CD4-positive, alpha-beta T cell (primary cell): ENCODE data around the gene LPCAT3. TPM values are rescaled to one million over a fixed set of nuclear protein-coding genes. Genes with fewer than 3 reads are reported as not detected.

Source experiments
- ATAC-seq: fragments of 200-7000 bp; cut with Tn5 transposase; one replicate; pipeline ENCODE4 v1.10.0; 2022; ENCODE audit warnings: mild to moderate bottlenecking; ENCODE audit not compliant: poor library complexity
- CTCF ChIA-PET: fragments of 350-600 bp; sonication (Branson Sonifier 250); formaldehyde crosslinking; loops from one replicate; lab custom pipeline; 2021; ENCODE audit warnings: antibody characterized with exemption, inconsistent platforms; lab: Charles Lee
- POLR2A ChIA-PET: fragments of 350-600 bp; sonication (Branson Sonifier 250); formaldehyde crosslinking; loops from one replicate; lab custom pipeline; 2021; ENCODE audit warnings: antibody characterized with exemption, inconsistent platforms; lab: Charles Lee
- DNase-seq, 14 experiments: peaks; one replicate each; pipeline ENCODE4 v3.0.0-alpha.2; 2013 to 2020; ENCODE audit warnings: mixed read lengths in 2 of 14
- H3K27ac ChIP-seq, 2 donors: one replicate each; pipeline versions ENCODE4 v1.5.1 to v1.7.0; 2013; ENCODE audit warnings: low read length in 2 of 2, low read depth in 1 of 2, mild to moderate bottlenecking in 1 of 2
- H3K27me3 ChIP-seq, 2 experiments: 1 replicate in 1 of 2; 2 replicates in 1 of 2; pipeline versions ENCODE4 v1.6.1 to v1.7.0; 2013; ENCODE audit warnings: low read length in 2 of 2, control low read depth in 1 of 2, mild to moderate bottlenecking in 1 of 2, moderate library complexity in 1 of 2; ENCODE audit not compliant: insufficient read depth in 2 of 2, control insufficient read depth in 1 of 2
- H3K36me3 ChIP-seq: one replicate; pipeline ENCODE4 v1.6.1; 2013; ENCODE audit warnings: low read length, control low read depth; ENCODE audit not compliant: insufficient read depth
- H3K4me1 ChIP-seq: one replicate; pipeline ENCODE4 v1.6.1; 2013; ENCODE audit warnings: low read length, control low read depth; ENCODE audit not compliant: insufficient read depth
- H3K4me3 ChIP-seq: one replicate; pipeline ENCODE4 v1.5.1; 2013; ENCODE audit warnings: mild to moderate bottlenecking, low read length, moderate library complexity
- H3K9me3 ChIP-seq, 2 experiments: 1 replicate in 1 of 2; 2 replicates in 1 of 2; pipeline versions ENCODE4 v1.6.1 to v1.7.0; 2013; ENCODE audit warnings: low read length in 2 of 2, mild to moderate bottlenecking in 2 of 2, control low read depth in 1 of 2, moderate library complexity in 1 of 2; ENCODE audit not compliant: control insufficient read depth in 1 of 2, insufficient read depth in 1 of 2
- H3K27ac Mint-ChIP-seq: one replicate; pipeline ENCODE4 v1.8.0; 2020; ENCODE audit warnings: mixed read lengths
- H3K27me3 Mint-ChIP-seq: one replicate; pipeline ENCODE4 v1.8.0; 2021; ENCODE audit warnings: mixed read lengths
- H3K36me3 Mint-ChIP-seq: one replicate; pipeline ENCODE4 v1.8.0; 2021; ENCODE audit warnings: low read depth, mixed read lengths
- H3K4me1 Mint-ChIP-seq: one replicate; pipeline ENCODE4 v1.8.0; 2021; ENCODE audit warnings: low read depth, mixed read lengths
- H3K4me3 Mint-ChIP-seq: one replicate; pipeline ENCODE4 v1.8.0; 2020; ENCODE audit warnings: mild to moderate bottlenecking, mixed read lengths
- H3K9me3 Mint-ChIP-seq: one replicate; pipeline ENCODE4 v1.8.0; 2020; ENCODE audit warnings: mixed read lengths
- CTCF ChIP-seq: fragments of 200-600 bp; IDR thresholded peaks from one replicate; pipeline ENCODE4 v1.8.0; 2022; ENCODE audit warnings: antibody characterized with exemption, mild to moderate bottlenecking
- intact Hi-C, 2 experiments: fragments of 100-400 bp; cut with DNase I in 1 of 2; cut with micrococcal nuclease in 1 of 2; formaldehyde crosslinking; loops; one replicate each; pipeline versions ENCODE4 v1.15.1 to v1.9.0; 2023 to 2025; cut with DNase I, micrococcal nuclease
- total RNA-seq, 174 experiments: library from RNA in 2 of 174; stranded (reverse) in 2 of 174; gene quantifications; one replicate each; pipeline ENCODE4 v1.2.3 and lab custom pipeline; 2021 to 2026

The LPCAT3 gene
- total RNA-seq, 2 experiments from 2014 or later: 11.8 to 14.8 TPM

- ChIA-PET CTCF (no interaction called here), POLR2A (no interaction called here)
- no peak for ATAC-seq
- H3K27ac Mint-ChIP-seq: no peak overlapping the region
- Histone ChIP-seq H3K27ac (no peak overlapping the region), H3K9me3 (no peaks in the 10 kb centered on the region), H3K4me3 (no peak overlapping the region), H3K27me3 (peaks cover 7 to 12% of the 10 kb centered on the region in 2 experiments), H3K4me1 (no peaks in the 10 kb centered on the region), H3K36me3 (no peaks in the 10 kb centered on the region)
- no peaks in the 10 kb centered on the region for H3K4me1 Mint-ChIP-seq
- no peak overlapping the region for H3K4me3 Mint-ChIP-seq
- intact Hi-C loops: no loop called here
- no peaks in the 10 kb centered on the region for H3K9me3 Mint-ChIP-seq
- DNase-seq: no peak
- H3K36me3 Mint-ChIP-seq: no peaks in the 10 kb centered on the region
- peaks cover 34% of the 10 kb centered on the region for H3K27me3 Mint-ChIP-seq
- TF ChIP-seq CTCF: no peak
These were observed 42.9 kb upstream of the LPCAT3 start for GRCh38 chr12:7061138-7061537.

GRCh38 chr12:7060353-7060954 lies 42.2 kb upstream of the LPCAT3 start, which contains the start of gene C1S:
C1S (plus strand) TSS chr12:7060718; CDS start chr12:7061913, 1,195 bp downstream.
- TF ChIP-seq CTCF: no peak
- H3K27me3 Mint-ChIP-seq: peaks cover 34% of the 10 kb centered on the region
- no peaks in the 10 kb centered on the region for H3K9me3 Mint-ChIP-seq
- DNase-seq (no peak), ATAC-seq (no peak)
- no peak within 1 kb of the TSS for H3K27ac Mint-ChIP-seq
- POLR2A ChIA-PET: no interaction called here
- H3K4me3 Mint-ChIP-seq: no peak within 1 kb of the TSS
- H3K36me3 Mint-ChIP-seq: no peaks in the 10 kb centered on the region
- H3K4me1 ChIP-seq: no peaks in the 10 kb centered on the region
- no peaks in the 10 kb centered on the region for H3K4me1 Mint-ChIP-seq
- intact Hi-C loops: no loop called here
- H3K36me3 ChIP-seq: no peaks in the 10 kb centered on the region
- no peak within 1 kb of the TSS for H3K27ac ChIP-seq
- H3K27me3 ChIP-seq: peaks cover 7 to 12% of the 10 kb centered on the region in 2 experiments
- H3K4me3 ChIP-seq: no peak within 1 kb of the TSS
- CTCF ChIA-PET: no interaction called here
- no peaks in the 10 kb centered on the region for H3K9me3 ChIP-seq

GRCh38 chr12:7059780-7060179 lies 41.5 kb upstream of the LPCAT3 start:
- Histone ChIP-seq H3K4me3 (no peak overlapping the region), H3K27me3 (peaks cover 9 to 12% of the 10 kb centered on the region in 2 experiments), H3K36me3 (no peaks in the 10 kb centered on the region), H3K27ac (no peak overlapping the region), H3K9me3 (no peaks in the 10 kb centered on the region), H3K4me1 (no peaks in the 10 kb centered on the region)
- POLR2A ChIA-PET: no interaction called here
- no peak overlapping the region for H3K4me3 Mint-ChIP-seq
- no peaks in the 10 kb centered on the region for H3K36me3 Mint-ChIP-seq
- CTCF ChIA-PET: interaction anchor here (0.8 kb wide), 1 partner anchor 55 kb away, joined by 3 read pairs; no protein-coding TSS in a partner anchor
- intact Hi-C loops: no loop called here
- no peak for ATAC-seq
- no peak for DNase-seq
- no peaks in the 10 kb centered on the region for H3K9me3 Mint-ChIP-seq
- no peak overlapping the region for H3K27ac Mint-ChIP-seq
- no peak for TF ChIP-seq CTCF
- no peaks in the 10 kb centered on the region for H3K4me1 Mint-ChIP-seq
- peaks cover 34% of the 10 kb centered on the region for H3K27me3 Mint-ChIP-seq
